Ramos (cell line): ENCODE measurements around the gene LRRC56.

ENCODE experiments used
- in situ Hi-C: fragments of 300-500 bp; cut with MboI; formaldehyde crosslinking; loops from one replicate; pipeline ENCODE4 v1.14.3; 2022; ENCODE audit warnings: low sequenced_read_pairs; ENCODE audit not compliant: unreplicated experiment

The LRRC56 gene

GRCh38 chr11:537622-538430 is 499 bp downstream of the LRRC56 start:
- in situ Hi-C loops, result no loop called here

GRCh38 chr11:538431-539051 is 1.2 kb downstream of the LRRC56 start:
- in situ Hi-C loops, result no loop called here

GRCh38 chr11:539971-540481 is 2.7 kb downstream of the LRRC56 start:
- in situ Hi-C loops, result no loop called here

GRCh38 chr11:540583-541432 is 3.5 kb downstream of the LRRC56 start:
- in situ Hi-C loops, result no loop called here

GRCh38 chr11:541433-541885 is 4.1 kb downstream of the LRRC56 start:
- in situ Hi-C loops, result no loop called here

- in situ Hi-C loops, result no loop called here
Measured at GRCh38 chr11:544817-545166, 7.5 kb downstream of the LRRC56 start.

GRCh38 chr11:545171-545570 is 7.8 kb downstream of the LRRC56 start:
- in situ Hi-C loops, result no loop called here

- in situ Hi-C loops, result no loop called here
Measured at GRCh38 chr11:548700-549603, 11.6 kb downstream of the LRRC56 start.

GRCh38 chr11:550021-550745 is 12.9 kb downstream of the LRRC56 start:
- in situ Hi-C loops, result loop anchor here (5.0 kb wide), 1 partner anchor 167 kb away; no protein-coding TSS in a partner anchor

GRCh38 chr11:550746-551085 is 13.4 kb downstream of the LRRC56 start:
- in situ Hi-C loops, result loop anchor here (5.0 kb wide), 1 partner anchor 167 kb away; no protein-coding TSS in a partner anchor

- in situ Hi-C loops, result loop anchor here (5.0 kb wide), 1 partner anchor 166 kb away; no protein-coding TSS in a partner anchor
Measured at GRCh38 chr11:551131-551530, 13.8 kb downstream of the LRRC56 start.

GRCh38 chr11:551596-551995 is 14.3 kb downstream of the LRRC56 start:
- in situ Hi-C loops, result loop anchor here (5.0 kb wide), 1 partner anchor 166 kb away; no protein-coding TSS in a partner anchor

- in situ Hi-C loops, result loop anchor here (5.0 kb wide), 1 partner anchor 164 kb away; no protein-coding TSS in a partner anchor
Measured at GRCh38 chr11:553083-553987, 16.0 kb downstream of the LRRC56 start.

- in situ Hi-C loops, result loop anchor here (5.0 kb wide), 1 partner anchor 163 kb away; no protein-coding TSS in a partner anchor
Measured at GRCh38 chr11:553988-554340, 16.6 kb downstream of the LRRC56 start.

- in situ Hi-C loops, result loop anchor here (5.0 kb wide), 1 partner anchor 163 kb away; no protein-coding TSS in a partner anchor
Measured at GRCh38 chr11:554428-555226, 17.3 kb downstream of the LRRC56 start.

GRCh38 chr11:555227-555779 is 18.0 kb downstream of the LRRC56 start:
- in situ Hi-C loops, result no loop called here
